AG09309 (cell line): ENCODE measurements around the gene PARD3B.
A peak's percentile ranks its signal among the peaks of the same experiment; 100 is the strongest.

ENCODE experiments used
- DNase-seq: peaks from one replicate; pipeline ENCODE4 v3.0.0-alpha.2; 2010; ENCODE audit warnings: low read depth
- H3K4me3 ChIP-seq: 2 replicates; pipeline ENCODE4 v1.5.1; 2011; ENCODE audit warnings: mild to moderate bottlenecking, low read depth, low read length, moderate library complexity; ENCODE audit not compliant: control insufficient read depth
- TF ChIP-seq, protein P1 (sequence below): IDR thresholded peaks from 2 replicates; pipeline ENCODE4 v1.5.1; 2011; ENCODE audit warnings: mild to moderate bottlenecking, low read depth, low read length, inconsistent platforms; ENCODE audit not compliant: insufficient read depth, control insufficient read depth; ENCODE audit errors: missing control alignments

Gene PARD3B

DNA sequence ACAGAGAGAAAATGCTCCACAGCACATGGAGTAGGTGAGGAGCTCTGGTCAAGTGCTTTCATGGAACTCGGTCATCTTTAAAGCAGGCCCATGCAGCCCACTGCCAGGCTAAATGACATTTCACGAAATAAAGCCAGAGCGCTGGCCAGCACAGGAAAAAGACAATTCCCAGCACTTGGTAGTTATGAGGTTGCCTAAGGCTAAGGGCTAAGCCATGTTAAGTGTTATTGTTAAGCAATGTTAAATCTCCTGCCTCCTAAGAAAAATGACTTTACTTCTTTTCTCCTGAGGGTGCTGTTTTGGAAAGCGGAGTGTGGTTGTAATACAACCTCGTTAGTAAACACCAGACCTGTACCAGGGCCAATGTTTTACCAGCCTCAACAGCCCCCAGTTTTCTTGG lies 1011.1 kb downstream of the PARD3B start:
- H3K4me3 ChIP-seq: no peak overlapping the region
- TF ChIP-seq, protein P1, sequence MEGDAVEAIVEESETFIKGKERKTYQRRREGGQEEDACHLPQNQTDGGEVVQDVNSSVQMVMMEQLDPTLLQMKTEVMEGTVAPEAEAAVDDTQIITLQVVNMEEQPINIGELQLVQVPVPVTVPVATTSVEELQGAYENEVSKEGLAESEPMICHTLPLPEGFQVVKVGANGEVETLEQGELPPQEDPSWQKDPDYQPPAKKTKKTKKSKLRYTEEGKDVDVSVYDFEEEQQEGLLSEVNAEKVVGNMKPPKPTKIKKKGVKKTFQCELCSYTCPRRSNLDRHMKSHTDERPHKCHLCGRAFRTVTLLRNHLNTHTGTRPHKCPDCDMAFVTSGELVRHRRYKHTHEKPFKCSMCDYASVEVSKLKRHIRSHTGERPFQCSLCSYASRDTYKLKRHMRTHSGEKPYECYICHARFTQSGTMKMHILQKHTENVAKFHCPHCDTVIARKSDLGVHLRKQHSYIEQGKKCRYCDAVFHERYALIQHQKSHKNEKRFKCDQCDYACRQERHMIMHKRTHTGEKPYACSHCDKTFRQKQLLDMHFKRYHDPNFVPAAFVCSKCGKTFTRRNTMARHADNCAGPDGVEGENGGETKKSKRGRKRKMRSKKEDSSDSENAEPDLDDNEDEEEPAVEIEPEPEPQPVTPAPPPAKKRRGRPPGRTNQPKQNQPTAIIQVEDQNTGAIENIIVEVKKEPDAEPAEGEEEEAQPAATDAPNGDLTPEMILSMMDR: no peak
- DNase-seq: no peak

DNA sequence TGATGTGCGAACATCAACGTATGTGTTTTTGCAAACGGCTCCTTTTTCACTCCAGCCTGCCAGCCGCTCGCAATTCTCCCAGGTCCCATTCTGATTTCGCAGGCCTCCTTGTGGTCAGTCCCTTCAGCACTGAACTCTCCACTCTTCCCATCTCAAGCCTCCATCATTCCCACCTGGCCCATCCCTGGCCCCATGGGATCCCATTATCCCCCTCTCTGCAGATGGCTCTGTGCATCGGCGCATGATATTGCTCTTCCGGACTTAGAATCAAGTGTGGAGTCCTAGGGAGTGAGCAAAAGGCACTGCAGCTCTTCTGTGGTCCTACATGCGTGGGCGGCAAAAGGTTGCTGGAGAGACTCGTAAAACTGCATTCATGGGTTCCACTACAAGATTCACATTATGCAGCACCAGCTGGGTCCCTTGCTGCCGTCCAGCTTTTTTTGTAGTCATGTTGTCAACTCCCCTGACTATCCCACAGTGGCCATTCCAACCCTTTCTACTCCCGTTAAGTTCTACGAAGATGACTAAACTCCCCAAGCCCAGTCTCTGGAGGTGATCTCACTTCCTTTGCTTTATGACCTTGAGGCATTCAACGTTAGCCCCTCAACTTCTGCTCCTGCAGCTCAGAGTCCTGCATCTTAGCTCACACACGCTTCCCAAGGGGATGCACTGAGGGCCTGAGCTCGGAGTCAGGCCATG lies 1011.7 kb downstream of the PARD3B start:
- TF ChIP-seq, protein P1: no peak
- H3K4me3 ChIP-seq: no peak overlapping the region
- DNase-seq: no peak

DNA sequence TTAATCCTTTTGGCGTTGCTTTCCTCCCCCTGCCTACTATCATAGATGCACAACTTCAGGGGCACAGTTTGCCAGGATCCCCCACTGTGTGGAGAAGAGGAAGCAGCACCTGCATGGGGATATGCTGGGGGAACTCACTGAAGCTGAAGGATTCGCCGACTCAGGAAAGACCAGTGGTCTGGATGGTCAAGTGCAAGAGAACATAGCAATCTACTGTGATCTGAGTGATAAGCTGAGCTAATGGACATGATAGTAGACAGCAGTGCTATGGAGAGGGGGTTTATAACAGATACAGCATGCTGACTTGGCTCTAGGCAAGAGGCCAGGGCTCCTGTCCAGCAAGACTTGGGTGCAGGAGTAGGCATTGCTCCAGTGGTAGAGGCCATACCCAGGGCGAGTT lies 1012.6 kb downstream of the PARD3B start:
- H3K4me3 ChIP-seq: no peak overlapping the region
- TF ChIP-seq, protein P1: no peak
- DNase-seq: no peak

DNA sequence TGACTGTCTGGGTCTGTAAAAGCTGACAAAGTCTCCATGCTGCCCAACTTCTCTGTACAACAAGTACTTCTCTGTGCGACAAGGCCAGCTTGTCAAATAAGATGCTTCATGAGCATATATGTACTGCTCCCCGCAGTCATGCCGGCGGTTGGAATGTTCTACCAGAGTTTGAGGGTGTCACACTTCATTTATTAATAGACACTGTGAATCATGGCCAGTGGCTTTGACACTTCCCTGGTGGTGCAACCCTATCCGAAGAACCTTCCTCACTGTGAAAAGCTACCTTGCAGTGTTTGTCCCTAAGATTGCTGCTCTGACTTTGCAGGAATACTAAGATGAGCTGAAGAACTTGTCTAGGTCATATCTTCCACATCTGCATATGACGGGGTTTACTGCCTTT lies 1016.2 kb downstream of the PARD3B start:
- TF ChIP-seq, protein P1: no peak
- no peak overlapping the region for H3K4me3 ChIP-seq
- DNase-seq: no peak

DNA sequence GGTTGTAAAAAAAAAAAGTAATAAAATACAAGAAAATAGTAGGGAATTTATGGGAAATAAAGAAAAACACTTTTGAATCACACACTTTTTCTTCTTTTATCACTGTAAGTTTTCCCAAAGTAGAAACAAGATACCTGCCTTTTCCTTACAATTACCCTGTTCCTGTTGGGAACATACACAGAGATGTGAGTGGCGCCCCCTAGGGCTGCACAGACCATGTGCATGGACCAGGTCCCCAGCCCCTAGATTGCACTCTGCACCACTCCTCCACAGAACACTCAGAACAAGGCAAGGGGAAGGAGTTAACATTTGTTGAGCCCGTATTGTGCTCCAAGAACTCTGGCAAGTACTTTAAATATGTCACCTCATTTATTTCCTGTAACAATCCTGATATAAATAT lies 1018.4 kb downstream of the PARD3B start:
- TF ChIP-seq, protein P1: peak; percentile 34
- H3K4me3 ChIP-seq: no peak overlapping the region
- no peak for DNase-seq

DNA sequence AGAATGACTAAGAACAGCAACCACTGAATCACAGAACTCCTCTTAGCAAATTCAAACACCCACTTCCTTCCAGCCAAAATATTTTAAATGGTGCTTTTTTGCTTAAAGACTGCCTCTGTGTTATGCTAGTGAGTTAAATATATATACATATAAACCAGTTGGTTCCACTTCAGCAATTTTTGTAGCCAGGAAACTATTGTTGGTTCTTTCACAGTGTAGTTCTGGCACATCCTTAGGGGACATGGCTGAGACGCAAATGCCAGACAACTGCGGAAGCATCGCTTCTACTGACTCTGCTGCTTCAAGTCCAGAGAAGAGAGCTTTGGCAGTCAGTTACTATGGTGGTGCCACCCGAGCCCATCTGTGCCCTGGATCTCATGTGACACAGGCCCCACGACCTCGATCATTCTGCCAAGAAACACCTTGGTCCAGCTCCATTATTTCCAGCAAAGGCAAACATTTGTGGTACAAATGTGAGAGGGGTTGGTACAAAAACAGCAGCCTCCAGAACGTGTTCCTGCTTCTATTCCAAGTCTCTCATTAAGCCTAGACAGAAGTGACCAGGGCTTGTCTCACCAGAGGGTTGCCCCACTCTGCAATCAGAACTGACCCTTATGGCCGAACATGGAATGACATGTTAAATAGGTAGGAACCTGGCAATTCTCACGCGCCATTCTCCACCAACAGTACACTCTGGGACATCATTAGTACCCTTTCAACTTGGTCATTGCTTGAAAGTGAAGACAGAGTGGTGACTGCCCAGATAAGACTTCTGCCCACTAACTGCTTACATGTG lies 1019.3 kb downstream of the PARD3B start:
- no peak for DNase-seq
- H3K4me3 ChIP-seq: no peak overlapping the region
- TF ChIP-seq, protein P1: no peak
